AG09319 (cell line): ENCODE results near the gene TMTC2.

Experiments used
- DNase-seq: peaks from one replicate; pipeline ENCODE4 v3.0.0-alpha.2; 2010; ENCODE audit warnings: low read depth; ENCODE audit errors: extremely low read depth
- TF ChIP-seq, protein P1 (sequence below): IDR thresholded peaks from 2 replicates; pipeline ENCODE4 v1.5.1; 2011; ENCODE audit warnings: low read depth, mild to moderate bottlenecking, inconsistent platforms, low read length, moderate library complexity

TMTC2 gene

DNA sequence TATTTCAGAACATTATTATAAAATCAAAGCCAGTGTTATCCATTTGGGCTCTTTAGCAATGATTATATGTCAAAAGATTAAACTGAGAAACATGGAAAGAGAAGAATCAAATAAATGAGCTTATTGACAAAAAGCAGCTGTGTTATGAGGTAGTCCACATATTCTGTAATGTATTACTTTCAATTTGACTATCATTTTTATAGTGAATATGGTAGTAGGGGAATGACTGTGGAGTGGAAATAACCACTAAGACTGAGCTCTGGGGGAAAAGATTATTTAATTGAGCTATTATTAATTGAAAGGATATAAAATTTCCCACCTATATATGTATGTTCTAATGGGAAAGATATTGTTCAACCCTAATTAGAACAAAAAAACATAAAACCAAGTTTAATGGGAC lies 381.3 kb downstream of the TMTC2 start:
- DNase-seq = no peak
- TF ChIP-seq, protein P1, sequence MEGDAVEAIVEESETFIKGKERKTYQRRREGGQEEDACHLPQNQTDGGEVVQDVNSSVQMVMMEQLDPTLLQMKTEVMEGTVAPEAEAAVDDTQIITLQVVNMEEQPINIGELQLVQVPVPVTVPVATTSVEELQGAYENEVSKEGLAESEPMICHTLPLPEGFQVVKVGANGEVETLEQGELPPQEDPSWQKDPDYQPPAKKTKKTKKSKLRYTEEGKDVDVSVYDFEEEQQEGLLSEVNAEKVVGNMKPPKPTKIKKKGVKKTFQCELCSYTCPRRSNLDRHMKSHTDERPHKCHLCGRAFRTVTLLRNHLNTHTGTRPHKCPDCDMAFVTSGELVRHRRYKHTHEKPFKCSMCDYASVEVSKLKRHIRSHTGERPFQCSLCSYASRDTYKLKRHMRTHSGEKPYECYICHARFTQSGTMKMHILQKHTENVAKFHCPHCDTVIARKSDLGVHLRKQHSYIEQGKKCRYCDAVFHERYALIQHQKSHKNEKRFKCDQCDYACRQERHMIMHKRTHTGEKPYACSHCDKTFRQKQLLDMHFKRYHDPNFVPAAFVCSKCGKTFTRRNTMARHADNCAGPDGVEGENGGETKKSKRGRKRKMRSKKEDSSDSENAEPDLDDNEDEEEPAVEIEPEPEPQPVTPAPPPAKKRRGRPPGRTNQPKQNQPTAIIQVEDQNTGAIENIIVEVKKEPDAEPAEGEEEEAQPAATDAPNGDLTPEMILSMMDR = no peak

DNA sequence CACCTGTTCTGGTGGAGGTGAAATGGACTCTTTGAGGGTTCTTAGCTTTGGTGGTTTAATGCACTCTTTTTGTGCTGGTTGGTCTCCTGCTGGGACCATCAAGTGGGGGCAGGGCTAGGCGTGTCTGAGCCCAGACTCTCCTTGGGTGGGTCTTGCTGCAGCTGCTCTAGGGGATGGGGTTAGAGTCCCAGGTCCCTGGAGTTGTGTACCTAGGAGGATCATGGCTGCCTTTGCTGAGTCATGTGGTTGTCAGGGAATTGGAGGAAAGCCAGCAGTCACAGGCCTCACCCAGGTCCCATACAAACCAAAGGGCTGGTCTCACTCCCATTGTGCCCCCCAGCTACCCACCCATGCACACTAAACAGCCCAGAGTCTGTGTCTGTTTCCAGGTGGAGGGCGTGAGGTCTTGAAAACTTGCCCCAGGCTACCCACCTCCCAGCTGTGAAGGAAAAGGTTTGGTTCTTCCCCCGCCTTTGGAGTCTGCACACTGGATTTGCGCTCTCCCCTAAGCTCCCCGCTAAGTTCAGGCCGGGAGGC lies 387.7 kb downstream of the TMTC2 start:
- TF ChIP-seq, protein P1 = no peak
- DNase-seq = no peak

DNA sequence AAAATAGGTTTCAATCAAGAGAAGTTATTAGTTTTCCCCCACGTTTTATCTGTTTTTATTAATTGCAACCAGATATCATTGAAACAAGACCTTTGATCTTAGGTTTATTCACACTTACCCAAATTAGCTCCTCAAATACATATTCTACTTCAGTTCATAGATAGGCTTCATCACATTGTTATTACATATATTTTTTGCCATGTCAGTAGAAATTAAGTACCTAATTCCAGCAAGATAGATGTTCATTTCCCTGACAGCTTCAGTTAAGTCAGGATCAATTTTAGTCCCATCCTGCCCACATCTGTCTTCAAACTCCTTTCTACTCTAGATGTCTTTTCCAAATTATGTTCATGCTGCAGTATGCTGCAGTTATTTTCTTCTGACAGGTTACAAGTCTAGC lies 388.8 kb downstream of the TMTC2 start:
- DNase-seq = no peak
- TF ChIP-seq, protein P1 = no peak

DNA sequence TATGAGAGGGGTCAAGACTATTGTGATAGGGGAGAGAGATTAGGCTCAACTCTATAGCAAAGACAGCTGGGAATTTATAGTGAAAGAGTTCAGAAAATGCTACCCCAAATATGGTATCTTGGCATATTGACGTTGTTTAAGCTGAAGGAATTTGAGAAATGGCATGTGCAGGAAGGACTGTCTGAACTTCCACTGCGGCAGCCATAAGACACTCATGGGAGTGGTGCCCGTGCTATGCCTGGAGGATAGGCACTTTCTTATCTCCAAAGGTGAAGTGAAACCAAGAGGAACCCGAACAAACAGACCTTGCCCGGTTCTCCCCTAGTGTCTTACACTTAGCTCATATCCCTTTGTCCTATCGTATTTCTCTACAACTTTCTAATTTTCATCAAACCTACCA lies 390.3 kb downstream of the TMTC2 start:
- no peak for DNase-seq
- TF ChIP-seq, protein P1 = no peak

DNA sequence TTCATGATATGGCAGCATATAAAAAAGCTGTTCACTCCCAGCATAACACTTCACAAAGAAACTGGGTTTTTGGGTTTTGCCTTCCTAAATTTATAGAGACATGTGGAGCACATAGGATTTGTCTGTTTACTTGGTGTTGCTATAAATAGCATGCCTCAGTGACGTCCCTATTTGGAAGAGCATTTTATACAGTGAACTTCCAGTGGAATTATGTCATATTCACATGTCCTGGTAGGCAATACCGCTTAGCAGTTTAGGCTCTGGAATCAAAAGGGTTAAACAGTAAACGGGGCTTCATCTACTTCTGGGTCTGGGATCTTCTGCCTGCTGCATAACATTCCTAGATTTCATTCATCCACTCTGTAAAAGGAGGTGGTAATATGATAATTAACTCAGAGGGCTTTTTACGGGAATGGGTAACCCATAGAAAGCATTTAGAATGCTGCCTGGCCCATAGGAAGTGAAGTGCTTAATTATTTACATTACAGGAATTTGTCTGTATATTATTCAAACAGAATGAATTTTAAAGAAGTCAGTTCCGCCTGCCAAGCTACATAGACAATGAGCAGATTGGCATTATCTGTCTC lies 396.1 kb downstream of the TMTC2 start:
- TF ChIP-seq, protein P1 = no peak
- DNase-seq = no peak

DNA sequence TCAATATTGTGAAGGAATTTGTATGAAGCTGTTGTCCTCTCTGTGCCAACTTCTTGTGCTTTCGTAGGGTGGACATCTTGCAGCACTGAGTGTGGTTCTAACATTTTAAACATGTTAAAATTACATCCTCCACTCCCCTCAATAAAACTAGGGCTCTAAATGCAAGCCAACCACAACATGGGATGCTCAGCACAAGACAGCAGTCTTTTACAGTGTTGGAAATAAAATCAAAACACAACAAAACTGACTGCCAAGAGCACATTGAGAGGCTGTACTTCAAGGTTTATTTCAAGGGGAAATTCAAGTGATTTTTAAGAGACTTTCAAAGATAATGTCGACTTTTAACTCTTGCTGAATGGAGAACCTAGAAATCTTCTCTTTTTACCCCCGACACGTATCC lies 396.9 kb downstream of the TMTC2 start:
- TF ChIP-seq, protein P1 = no peak

DNA sequence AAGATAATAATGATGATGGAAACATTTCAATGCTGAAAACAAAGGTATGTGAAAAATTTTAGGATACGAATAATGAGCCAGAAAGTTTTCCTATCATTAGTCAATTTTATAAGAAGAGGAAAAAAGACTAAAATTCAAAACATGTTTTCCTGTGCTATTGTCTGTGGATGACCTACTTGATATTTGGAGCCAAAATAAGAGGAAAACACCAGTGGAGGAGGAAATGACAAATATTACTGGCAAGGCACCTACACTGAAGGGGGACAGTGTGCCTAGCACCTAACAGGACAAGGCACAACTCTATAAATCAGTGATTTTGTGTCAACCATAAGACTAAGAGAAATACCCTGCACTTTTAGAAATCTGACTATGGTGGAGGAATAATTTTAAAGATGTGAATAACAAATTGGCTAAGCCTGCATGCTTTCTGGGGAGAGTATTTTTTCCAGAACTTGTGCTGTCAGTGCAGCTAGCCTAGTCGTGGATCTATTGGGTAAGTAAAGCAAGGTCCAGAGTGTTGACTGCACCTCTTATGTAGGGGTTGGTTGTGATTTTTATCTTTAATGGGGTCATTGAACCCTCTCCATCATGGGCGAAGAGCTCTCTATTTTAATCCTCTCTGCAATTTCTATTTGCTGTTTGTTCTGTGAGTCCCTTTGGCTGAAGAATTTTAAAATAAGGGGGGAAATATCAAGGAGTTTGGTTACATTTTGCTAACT lies 398.0 kb downstream of the TMTC2 start:
- TF ChIP-seq, protein P1 = no peak
- DNase-seq = no peak

More for the DNA sequence above, 396.9 kb downstream of the TMTC2 start:
- DNase-seq = no peak
